OCI-LY1 (cell line): ENCODE results near the gene GRK5.
"Not testable (repeated sequence)": the region's sequence is repeated elsewhere in the genome, so short reads cannot be mapped to it uniquely, and the experiment has no call there.

Source experiments
- EZH2 ChIP-seq: fragments of 200-600 bp; sonication (generic), shearing (Covaris generic); IDR thresholded peaks from 2 replicates; pipeline ENCODE4 v1.8.0; 2017; ENCODE audit warnings: borderline replicate concordance, mixed run types, mild to moderate bottlenecking, antibody characterized with exemption, low read length, moderate library complexity, mixed read lengths
- TF ChIP-seq, protein P1 (sequence below): fragments of 200-600 bp; sonication (generic), shearing (Covaris generic); IDR thresholded peaks from 2 replicates; pipeline ENCODE4 v1.5.1; 2017; ENCODE audit warnings: mild to moderate bottlenecking, antibody characterized with exemption, low read length, moderate library complexity, mixed read lengths

GRCh38 chr10:119463195-119463594 is 255.8 kb downstream of the GRK5 start:
- TF ChIP-seq, protein P1, sequence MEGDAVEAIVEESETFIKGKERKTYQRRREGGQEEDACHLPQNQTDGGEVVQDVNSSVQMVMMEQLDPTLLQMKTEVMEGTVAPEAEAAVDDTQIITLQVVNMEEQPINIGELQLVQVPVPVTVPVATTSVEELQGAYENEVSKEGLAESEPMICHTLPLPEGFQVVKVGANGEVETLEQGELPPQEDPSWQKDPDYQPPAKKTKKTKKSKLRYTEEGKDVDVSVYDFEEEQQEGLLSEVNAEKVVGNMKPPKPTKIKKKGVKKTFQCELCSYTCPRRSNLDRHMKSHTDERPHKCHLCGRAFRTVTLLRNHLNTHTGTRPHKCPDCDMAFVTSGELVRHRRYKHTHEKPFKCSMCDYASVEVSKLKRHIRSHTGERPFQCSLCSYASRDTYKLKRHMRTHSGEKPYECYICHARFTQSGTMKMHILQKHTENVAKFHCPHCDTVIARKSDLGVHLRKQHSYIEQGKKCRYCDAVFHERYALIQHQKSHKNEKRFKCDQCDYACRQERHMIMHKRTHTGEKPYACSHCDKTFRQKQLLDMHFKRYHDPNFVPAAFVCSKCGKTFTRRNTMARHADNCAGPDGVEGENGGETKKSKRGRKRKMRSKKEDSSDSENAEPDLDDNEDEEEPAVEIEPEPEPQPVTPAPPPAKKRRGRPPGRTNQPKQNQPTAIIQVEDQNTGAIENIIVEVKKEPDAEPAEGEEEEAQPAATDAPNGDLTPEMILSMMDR: not testable (repeated sequence)
- TF ChIP-seq EZH2: not testable (repeated sequence)
